ENCODE measurements around the gene ADSS2. TPM values are rescaled to one million over a fixed set of nuclear protein-coding genes. Genes with fewer than 3 reads are reported as not detected.

The ADSS2 gene
- total and polyA plus RNA-seq, 2 experiments from 2014 or later, result 55.1 to 101 TPM

- peak overlapping the region; percentile 46; the same call in 2 of the 3 replicates for H3K4me3 Mint-ChIP-seq
Observed at GRCh38 chr1:244454412-244454811, 2.7 kb upstream of the ADSS2 start.

More at GRCh38 chr1:244454412-244454811, 2.7 kb upstream of the ADSS2 start:
- DNase-seq (ENCODE audit: low spot score) (peak; percentile 66), ATAC-seq (no peak)
- Histone ChIP-seq H3K27ac (ENCODE audit: low read depth) (peak overlapping the region; percentile 82), H3K4me1 (ENCODE audit: insufficient read depth) (peaks cover 38% of the 10 kb centered on the region), H3K79me2 (replicated peaks; ENCODE audit: insufficient read depth) (peaks cover 17% of the 10 kb centered on the region), H3F3A (replicated peaks; ENCODE audit: low read depth) (no peaks in the 10 kb centered on the region), H2AFZ (peak overlapping the region; percentile 70), H3K36me3 (ENCODE audit: insufficient read depth) (no peaks in the 10 kb centered on the region), H3K9me2 (ENCODE audit: insufficient read depth) (no peaks in the 10 kb centered on the region), H3K4me2 (peak overlapping the region; percentile 20), H3K27me3 (ENCODE audit: insufficient read depth) (no peaks in the 10 kb centered on the region), H3K4me3 (peak overlapping the region; percentile 18; the same call in 1 of the 2 replicates), H4K20me1 (replicated peaks; ENCODE audit: insufficient read depth) (0 out of 2 replicates have a peak, but pooled peaks cover 4% of the 10 kb centered on the region)
- Mint-ChIP-seq H3K4me1 (peaks cover 48% of the 10 kb centered on the region), H3K27ac (peak overlapping the region; percentile 96), H3K9me3 (peaks cover 13% of the 10 kb centered on the region; the same call in 2 of the 3 replicates), H3K36me3 (ENCODE audit: low read depth) (peaks cover 22% of the 10 kb centered on the region), H3K27me3 (ENCODE audit: insufficient read depth, low read depth, poor library complexity) (no peaks in the 10 kb centered on the region)
- TF ChIP-seq STAT1 (IDR thresholded peaks at IDR 0.05; ENCODE audit: unreplicated experiment) (no peak), POLR2AphosphoS5 (IDR thresholded peaks at IDR 0.05; ENCODE audit: low read depth) (no peak), ZNF462 (CRISPR knock-in tag; IDR thresholded peaks at IDR 0.05) (no peak), REST (IDR thresholded peaks at IDR 0.05; ENCODE audit: unreplicated experiment) (no peak), EZH2 (IDR thresholded peaks at IDR 0.05; ENCODE audit: low read depth, unreplicated experiment) (no peak), ETS1 (IDR thresholded peaks at IDR 0.05) (no peak), JUNB (IDR thresholded peaks at IDR 0.05; ENCODE audit: unreplicated experiment) (no peak), ZNF331 (CRISPR knock-in tag; IDR thresholded peaks at IDR 0.05; ENCODE audit: low read depth) (no peak), CREB1 (CRISPR knock-in tag; IDR thresholded peaks at IDR 0.05; ENCODE audit: low read depth) (no peak), EZH2phosphoT487 (IDR thresholded peaks at IDR 0.05; ENCODE audit: unreplicated experiment) (no peak), ZNF114 (CRISPR knock-in tag; IDR thresholded peaks at IDR 0.05) (no peak), NANOG (IDR thresholded peaks at IDR 0.05; ENCODE audit: borderline replicate concordance) (no peak)

Data from GM23338 (cell line).